Measurements from ENCODE around the gene CCT3.

- peak in 1 of 2 donors; percentile 22 for TF ChIP-seq CTCF (conservative IDR thresholded peaks at IDR 0.05 in 1 of 2, IDR thresholded peaks at IDR 0.05 in 1 of 2; ENCODE audit: low read depth in 1 of 2, low read length in 2 of 2)
- no peak for TF ChIP-seq EZH2 (IDR thresholded peaks at IDR 0.05; ENCODE audit: low read length, missing control alignments)
Measured at GRCh38 chr1:156259805-156260204, 78.3 kb downstream of the CCT3 start.

Data from fibroblast of lung (primary cell).